GM21423 (cell line): Measurements from ENCODE around the gene POU2F2.

Experiments
- ATAC-seq: cut with Tn5 transposase; IDR thresholded peaks from one replicate; pipeline ENCODE4 v1.9.1; 2021; ENCODE audit warnings: mild to moderate bottlenecking, moderate library complexity; ENCODE audit not compliant: unreplicated experiment

The POU2F2 gene

GRCh38 chr19:42129399-42130253 is 2.6 kb downstream of the POU2F2 start:
- ATAC-seq: peak; percentile 48

- ATAC-seq: no peak
These were observed 5.7 kb downstream of the POU2F2 start for GRCh38 chr19:42126574-42126973.

- no peak for ATAC-seq
These were observed 6.7 kb downstream of the POU2F2 start for GRCh38 chr19:42125536-42125935.

GRCh38 chr19:42124386-42124901 is 7.8 kb downstream of the POU2F2 start:
- ATAC-seq: no peak

GRCh38 chr19:42123765-42124164 is 8.5 kb downstream of the POU2F2 start:
- no peak for ATAC-seq

- no peak for ATAC-seq
These were observed 9.3 kb downstream of the POU2F2 start for GRCh38 chr19:42122691-42123607.

- ATAC-seq: no peak
These were observed 10.6 kb downstream of the POU2F2 start for GRCh38 chr19:42121656-42122069.

- ATAC-seq: no peak
These were observed 11.1 kb downstream of the POU2F2 start for GRCh38 chr19:42121036-42121621.

- no peak for ATAC-seq
These were observed 11.8 kb downstream of the POU2F2 start for GRCh38 chr19:42120276-42120980.

- ATAC-seq: no peak
These were observed 15.2 kb downstream of the POU2F2 start for GRCh38 chr19:42117076-42117475.

GRCh38 chr19:42116308-42117075 is 15.8 kb downstream of the POU2F2 start:
- no peak for ATAC-seq

- ATAC-seq: no peak
These were observed 16.5 kb downstream of the POU2F2 start for GRCh38 chr19:42115705-42116104.

GRCh38 chr19:42115219-42115618 is 17.0 kb downstream of the POU2F2 start:
- no peak for ATAC-seq

GRCh38 chr19:42114412-42114811 is 17.8 kb downstream of the POU2F2 start:
- ATAC-seq: peak; percentile 59

- peak; percentile 45 for ATAC-seq
These were observed 18.5 kb downstream of the POU2F2 start for GRCh38 chr19:42113641-42114348.

GRCh38 chr19:42111811-42112210 is 20.4 kb downstream of the POU2F2 start:
- no peak for ATAC-seq

GRCh38 chr19:42111384-42111783 is 20.9 kb downstream of the POU2F2 start:
- ATAC-seq: no peak

GRCh38 chr19:42110658-42111057 is 21.6 kb downstream of the POU2F2 start:
- no peak for ATAC-seq

- no peak for ATAC-seq
These were observed 22.4 kb downstream of the POU2F2 start for GRCh38 chr19:42109896-42110295.
